SKM-1 treated with dmso at 0.1 percent for 144 hours (cell line): ENCODE results near the gene CACYBP.

ENCODE experiments used
- DNase-seq: peaks from one replicate; lab custom pipeline; 2025; ENCODE audit not compliant: unreplicated experiment; lab: John Stamatoyannopoulos, UW

The CACYBP gene

DNA sequence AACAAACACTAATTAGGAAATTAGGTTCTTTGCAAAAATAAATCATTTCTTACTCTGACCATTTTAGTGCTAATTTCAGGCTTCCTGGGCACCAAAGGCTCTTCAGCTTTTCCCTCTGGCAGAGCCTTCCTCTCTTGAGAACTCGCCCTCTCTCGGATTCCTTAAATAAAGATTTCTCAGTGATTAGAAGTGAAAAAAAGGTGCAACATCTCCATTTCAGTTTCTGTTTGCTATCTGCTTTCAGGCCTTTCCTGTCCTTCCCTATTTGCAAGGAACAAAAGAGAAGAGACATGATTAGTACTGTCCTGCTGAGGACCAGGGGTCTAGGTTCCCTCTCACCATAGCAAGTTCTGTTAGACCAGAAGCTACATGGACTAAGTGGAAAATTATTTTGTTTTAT, 27.8 kb upstream of the CACYBP start:
- no peak for DNase-seq

GRCh38 chr1:174974711-174975119, 25.0 kb upstream of the CACYBP start:
- DNase-seq = no peak

- no peak for DNase-seq
Measured at GRCh38 chr1:174975764-174976163, 24.0 kb upstream of the CACYBP start.

DNA sequence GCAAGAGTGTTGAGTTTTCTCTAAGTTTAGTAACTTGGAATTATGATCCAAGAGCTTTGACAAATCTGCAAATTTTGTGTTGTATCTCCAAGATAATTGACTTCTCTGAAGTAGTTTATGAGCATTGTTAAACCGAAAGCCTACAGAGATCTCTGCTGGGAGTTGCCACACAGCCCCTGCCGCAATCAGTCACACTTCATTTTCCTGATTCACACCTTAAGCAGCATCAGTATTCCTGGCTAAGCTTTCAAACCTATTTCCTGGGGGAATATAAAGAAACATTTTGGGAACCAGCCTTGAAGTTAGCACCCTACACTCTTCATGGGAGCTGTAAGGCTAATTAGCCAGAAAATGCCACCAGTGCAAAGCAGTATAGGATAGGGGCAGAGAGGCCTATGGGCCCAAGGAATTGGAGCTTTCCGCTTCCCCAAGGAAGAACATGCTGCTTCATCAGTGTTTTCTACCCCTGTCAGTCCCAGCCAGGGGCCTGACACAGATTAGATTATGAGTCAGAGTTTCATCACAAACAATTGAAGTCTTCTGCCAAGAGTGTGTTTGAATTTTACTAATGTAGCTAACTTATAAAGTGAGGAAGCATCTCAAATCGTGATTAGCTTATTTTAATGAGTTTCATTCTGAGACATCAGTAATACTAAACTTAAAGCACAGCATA, 23.2 kb upstream of the CACYBP start:
- DNase-seq = no peak

- DNase-seq = peak; percentile 17
Measured at GRCh38 chr1:174982971-174983689, 16.6 kb upstream of the CACYBP start.

- no peak for DNase-seq
Measured at GRCh38 chr1:174984952-174985351, 14.8 kb upstream of the CACYBP start.

DNA sequence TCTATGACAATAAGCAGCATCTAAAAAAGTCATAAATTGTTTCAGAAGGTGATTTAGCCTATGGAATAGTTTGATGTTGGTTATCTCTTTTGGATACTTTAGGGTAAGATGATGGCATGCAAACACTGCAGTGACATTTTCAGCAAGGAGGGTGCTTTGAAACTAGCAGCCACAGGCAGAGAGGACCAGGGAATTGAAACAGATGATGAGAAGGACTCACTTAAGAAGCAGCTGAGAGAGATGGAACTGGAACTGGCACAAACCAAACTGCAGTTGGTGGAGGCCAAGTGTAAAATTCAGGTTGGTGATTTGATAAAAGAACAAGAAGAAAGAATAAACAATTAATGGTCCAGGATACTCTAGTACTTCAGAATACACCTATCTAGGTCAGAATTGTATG, 11.2 kb upstream of the CACYBP start:
- no peak for DNase-seq

- DNase-seq = no peak
Measured at GRCh38 chr1:174988986-174989385, 10.8 kb upstream of the CACYBP start.

GRCh38 chr1:174989536-174990220, 10.1 kb upstream of the CACYBP start:
- no peak for DNase-seq

GRCh38 chr1:174990382-174990999, 9.3 kb upstream of the CACYBP start:
- no peak for DNase-seq

- no peak for DNase-seq
Measured at GRCh38 chr1:174991473-174991872, 8.3 kb upstream of the CACYBP start.

DNA sequence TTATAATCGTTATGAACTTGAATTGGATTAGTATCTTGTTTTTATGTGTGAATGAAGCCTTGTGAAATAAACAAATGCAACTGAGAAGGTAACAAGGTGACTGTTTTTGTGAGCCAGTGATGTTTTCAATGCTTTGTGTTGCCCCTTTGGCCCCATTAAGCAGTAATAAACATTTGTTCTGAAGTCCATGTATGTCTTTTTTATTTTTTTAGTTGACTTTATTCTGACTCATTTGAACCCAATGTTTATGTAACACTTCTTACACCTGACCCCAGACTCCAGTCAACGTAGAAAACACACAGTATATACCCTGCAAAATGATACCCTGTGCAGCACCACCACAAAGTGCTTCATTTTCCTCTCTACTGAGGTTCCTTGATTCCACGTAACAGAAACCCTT, 4.6 kb upstream of the CACYBP start:
- no peak for DNase-seq

DNA sequence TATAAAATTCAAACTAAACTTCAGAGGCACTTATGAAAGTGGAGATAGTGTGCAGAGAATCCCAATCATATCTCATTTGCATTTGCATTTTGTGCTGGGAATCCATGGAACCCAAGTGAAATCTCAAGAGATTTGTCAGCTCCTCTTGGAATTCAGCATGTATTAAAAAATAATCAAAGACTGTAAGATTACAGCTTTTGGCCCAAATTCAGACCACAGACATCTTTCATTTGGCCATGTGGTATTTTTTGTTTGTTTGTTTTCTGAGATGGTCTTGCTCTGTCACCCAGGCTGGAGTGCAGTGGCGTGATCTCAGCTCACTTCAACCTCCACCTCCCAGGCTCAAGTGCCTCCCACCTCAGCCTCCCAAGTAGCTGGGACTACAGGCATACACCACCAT, 3.8 kb upstream of the CACYBP start:
- DNase-seq = no peak

- no peak for DNase-seq
Measured at GRCh38 chr1:174996476-174996875, 3.3 kb upstream of the CACYBP start.

- no peak for DNase-seq
Measured at GRCh38 chr1:174997041-174997440, 2.7 kb upstream of the CACYBP start.

DNA sequence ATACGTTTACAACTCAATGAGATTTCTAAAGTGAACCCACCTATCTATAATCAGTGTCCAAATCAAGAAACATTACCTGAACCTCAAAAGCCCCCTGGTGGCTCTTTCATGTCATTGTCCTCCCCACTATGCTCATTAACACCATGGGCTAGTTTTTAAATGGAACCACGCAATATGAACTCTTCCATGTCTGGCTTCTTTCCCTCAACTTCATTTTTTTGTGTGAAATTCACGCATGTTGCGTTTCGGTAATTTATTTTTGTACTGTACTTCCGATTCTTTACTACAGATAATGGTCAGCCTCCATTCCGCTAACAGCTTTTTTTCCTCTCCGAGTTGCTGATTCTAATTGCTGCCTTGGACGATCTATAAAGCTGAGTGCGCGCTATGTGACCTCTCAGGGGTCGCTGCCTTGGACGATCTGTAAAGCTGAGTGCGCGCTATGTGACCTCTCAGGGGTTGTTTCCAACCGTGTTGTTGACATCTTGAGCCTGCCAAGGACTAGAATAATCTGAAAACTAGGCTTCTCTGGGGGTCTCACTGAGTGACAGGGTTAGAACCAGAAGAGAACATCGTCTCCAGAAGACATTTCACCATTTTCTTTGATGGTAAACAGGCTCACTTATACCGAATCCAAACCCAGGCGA, 1.1 kb upstream of the CACYBP start:
- DNase-seq = peak; percentile 79

DNA sequence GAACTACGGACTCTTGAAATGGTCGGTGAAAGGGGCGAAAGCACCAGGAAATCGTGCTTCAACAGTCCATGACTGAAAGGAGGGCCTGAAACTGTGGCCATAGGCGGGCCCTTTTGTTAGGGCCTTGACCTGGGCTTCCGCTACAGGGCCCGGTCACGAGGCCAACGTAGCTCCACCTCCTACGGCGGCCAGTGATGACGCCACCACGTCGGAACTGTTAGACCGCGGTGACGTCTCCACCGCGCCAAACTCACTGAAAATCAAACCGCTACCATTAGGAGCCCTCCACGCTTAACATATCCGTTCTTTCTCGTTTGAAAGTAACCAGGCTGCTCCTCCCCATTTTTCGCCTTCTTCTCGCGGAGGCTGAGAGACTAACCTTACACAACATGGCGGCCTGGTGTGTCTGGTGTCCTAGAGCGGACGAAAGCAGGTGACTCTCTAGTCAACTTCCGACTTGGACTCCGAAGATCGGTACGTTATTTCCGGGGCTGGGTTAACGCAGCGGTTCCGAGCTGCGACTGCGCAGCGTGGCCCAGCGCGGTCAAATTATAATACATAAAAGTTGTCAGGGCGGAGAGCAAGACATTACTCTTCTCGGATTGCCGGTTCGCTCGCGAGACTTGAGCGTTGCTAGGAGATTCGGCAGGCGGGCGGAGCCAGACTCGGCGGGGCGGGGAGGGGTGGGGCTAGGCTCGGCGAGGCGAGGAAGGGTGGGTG, 371 bp upstream of the CACYBP start:
- DNase-seq = peak; percentile 99

- no peak for DNase-seq
Measured at GRCh38 chr1:175000697-175001187, 995 bp downstream of the CACYBP start.

DNA sequence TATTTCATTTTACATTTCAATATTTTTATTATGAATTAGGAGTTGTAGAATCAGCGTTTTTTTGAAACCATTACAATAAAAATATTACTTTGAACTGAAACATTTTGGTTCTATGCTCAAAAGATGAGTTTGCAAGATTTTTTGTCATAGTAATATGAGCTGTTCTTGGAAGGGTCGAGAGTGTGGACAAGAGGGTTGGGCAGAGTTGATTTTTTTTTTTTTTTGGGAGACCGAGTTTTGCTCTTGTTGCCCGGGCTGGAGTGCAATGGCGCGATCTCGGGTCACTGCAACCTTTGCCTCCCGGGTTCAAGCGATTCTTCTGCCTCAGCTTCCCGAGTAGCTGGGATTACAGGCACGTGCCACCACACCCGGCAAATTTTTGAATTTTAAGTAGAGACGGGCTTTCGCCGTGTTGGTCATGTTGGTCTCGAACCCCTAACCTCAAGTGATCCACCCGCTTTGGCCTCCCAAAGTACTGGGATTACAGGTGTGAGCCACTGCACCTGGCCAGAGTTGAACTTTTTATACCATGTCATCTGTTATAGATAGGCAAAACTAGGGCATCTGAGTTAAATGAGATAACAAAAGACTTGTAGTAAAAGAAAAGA, 3.3 kb downstream of the CACYBP start:
- DNase-seq = no peak

DNA sequence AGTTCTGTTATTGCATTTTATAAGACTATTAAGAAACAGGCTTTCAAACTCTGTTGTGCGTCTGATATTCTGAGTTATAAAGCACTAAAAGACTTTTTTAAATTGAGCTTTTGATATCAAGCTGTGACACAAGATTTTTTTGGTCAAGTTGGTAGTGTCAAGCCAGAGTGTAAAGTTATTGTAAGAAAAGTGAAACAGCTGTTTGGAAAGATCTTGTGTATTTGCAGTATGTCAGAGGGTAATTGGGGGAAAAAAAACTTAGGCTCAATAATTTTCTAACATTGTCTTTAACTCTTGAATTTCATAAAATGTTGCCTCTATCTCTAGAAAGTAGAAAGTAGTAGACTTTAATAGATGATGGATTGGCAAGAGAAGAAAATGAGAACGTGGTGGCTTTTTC, 3.8 kb downstream of the CACYBP start:
- DNase-seq = no peak
